ENCODE data around the gene ZMYND11. TPM values are rescaled to one million over a fixed set of nuclear protein-coding genes. Genes with fewer than 3 reads are reported as not detected.

The ZMYND11 gene
- polyA plus RNA-seq, 3 donors, result 7.0 to 11.8 (median 8.8) TPM

DNA sequence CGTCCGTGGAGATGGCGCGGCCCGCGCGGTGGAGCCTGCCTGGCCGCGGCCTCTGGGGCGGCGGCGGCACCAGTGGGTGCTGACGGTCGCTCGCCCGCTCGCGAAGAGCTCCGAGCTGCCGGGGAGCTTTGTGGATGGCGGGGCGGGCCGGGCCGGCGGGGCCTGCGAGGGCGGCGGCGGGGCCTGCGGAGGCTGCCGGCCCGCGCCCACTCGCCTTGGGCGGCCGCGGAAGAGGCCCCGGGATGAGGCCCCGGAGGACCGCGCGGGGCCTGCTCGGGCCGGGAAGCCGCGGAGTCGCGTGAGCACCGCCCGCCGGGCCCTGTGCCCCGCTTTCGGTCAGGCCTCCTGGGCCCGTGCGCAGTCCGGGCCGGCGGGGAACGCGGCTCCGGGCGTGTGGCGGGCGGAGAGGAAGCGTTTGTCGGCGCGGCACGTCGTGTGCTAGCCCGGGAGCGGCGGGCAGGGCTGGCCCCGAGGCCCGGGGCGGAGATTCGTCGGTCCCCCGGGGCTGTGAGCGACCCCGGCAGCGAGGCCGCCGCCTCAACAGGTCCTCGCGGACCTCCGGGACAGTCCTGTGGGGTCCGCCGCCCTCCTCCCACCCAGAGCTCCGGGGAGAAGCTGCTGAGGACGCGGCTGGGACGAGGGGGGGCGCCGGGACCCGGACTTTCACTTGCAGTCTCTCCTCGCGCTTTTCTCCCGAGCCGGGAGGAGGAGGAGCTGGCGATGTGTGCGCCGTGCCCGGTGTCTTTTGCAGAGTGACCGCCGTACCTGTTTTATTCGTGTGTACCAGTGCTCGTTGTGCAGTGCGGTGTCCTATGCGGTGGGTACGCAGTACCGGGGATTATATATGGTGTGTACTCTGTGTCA lies 578 bp downstream of the ZMYND11 start:
- Histone ChIP-seq H3K4me1 (ENCODE audit: control insufficient read depth in 1 of 2, insufficient read depth in 2 of 2, low read length in 2 of 2) (peaks cover 17 to 20% of the 10 kb centered on the region in 2 donors), H3K27ac (ENCODE audit: low read depth in 1 of 2, low read length in 2 of 2) (peak overlapping the region in 1 of 2 donors; percentile 65), H4K20me1 (ENCODE audit: insufficient read depth, low read length) (peaks cover 17% of the 10 kb centered on the region), H2AFZ (ENCODE audit: insufficient read depth, low read depth, low read length, poor library complexity, severe bottlenecking) (peak overlapping the region; percentile 85), H3K4me2 (replicated peaks; ENCODE audit: extremely low read depth, low read length, poor library complexity, severe bottlenecking) (peak overlapping the region; percentile 84), H3K9me3 (replicated peaks in 1 of 2; ENCODE audit: control insufficient read depth in 1 of 2, insufficient read depth in 1 of 2, low read length in 2 of 2) (peaks cover 0 to 6% of the 10 kb centered on the region in 2 donors), H3K4me3 (replicated peaks in 1 of 3; ENCODE audit: low read depth in 2 of 3, low read length in 3 of 3) (peak overlapping the region; percentile 76 to 88 (median 80)), H3K36me3 (replicated peaks in 1 of 2; ENCODE audit: control insufficient read depth in 1 of 2, insufficient read depth in 2 of 2, low read length in 2 of 2) (no peaks in the 10 kb centered on the region), H3K27me3 (ENCODE audit: control insufficient read depth in 2 of 2, insufficient read depth in 2 of 2, low read length in 2 of 2) (peaks cover 29 to 32% of the 10 kb centered on the region in 2 donors), H3K9ac (ENCODE audit: insufficient read depth, low read length, poor library complexity, severe bottlenecking) (peak overlapping the region; percentile 79), H3K79me2 (ENCODE audit: insufficient read depth, low read length) (peaks cover 50% of the 10 kb centered on the region)
- peaks cover 0 to 4% of the 10 kb centered on the region in 2 donors for H3K36me3 Mint-ChIP-seq
- H3K4me3 Mint-ChIP-seq, result peak overlapping the region; percentile 86 to 91
- H3K27me3 Mint-ChIP-seq (ENCODE audit: low read depth in 3 of 3), result peaks cover 30 to 38% (median 34%) of the 10 kb centered on the region in 3 donors
- peaks cover 24% of the 10 kb centered on the region for H3K4me1 Mint-ChIP-seq
- TF ChIP-seq CTCF (IDR thresholded peaks at IDR 0.05), result no peak
- H3K9me3 Mint-ChIP-seq, result peaks cover 0 to 3% (median 0%) of the 10 kb centered on the region in 7 donors
- intact Hi-C loops (cut with micrococcal nuclease), result no loop called here
- DNase-seq, result peak in 2 of 3 donors; percentile 21 to 47
- WGBS (ENCODE audit: insufficient coverage), result under 1% methylated on average over 106 of the region's 112 CpGs
- H3K27ac Mint-ChIP-seq, result peak overlapping the region in 3 of 7 donors; percentile 58 to 80 (median 62)

DNA sequence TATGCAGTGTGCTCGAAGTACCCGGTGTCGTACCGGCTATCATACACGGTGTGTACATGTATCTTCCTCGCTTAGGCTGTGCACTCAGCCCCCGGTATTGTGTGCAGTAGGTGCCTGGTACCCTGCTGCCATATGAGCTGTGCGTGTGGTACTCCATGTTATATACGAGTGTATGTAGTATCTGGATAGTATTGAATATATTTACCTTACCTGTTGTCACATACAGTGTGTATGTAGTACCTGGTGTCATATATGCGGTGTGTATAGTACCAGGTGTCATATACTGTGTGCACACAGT lies 1.2 kb downstream of the ZMYND11 start:
- Histone ChIP-seq H3K9me3 (replicated peaks in 1 of 2; ENCODE audit: control insufficient read depth in 1 of 2, insufficient read depth in 1 of 2, low read length in 2 of 2) (peaks cover 0 to 6% of the 10 kb centered on the region in 2 donors), H3K4me1 (ENCODE audit: control insufficient read depth in 1 of 2, insufficient read depth in 2 of 2, low read length in 2 of 2) (peaks cover 17 to 20% of the 10 kb centered on the region in 2 donors), H3K4me3 (replicated peaks in 1 of 3; ENCODE audit: low read depth in 2 of 3, low read length in 3 of 3) (peak overlapping the region; percentile 76 to 88 (median 80)), H3K79me2 (ENCODE audit: insufficient read depth, low read length) (peaks cover 55% of the 10 kb centered on the region), H3K9ac (ENCODE audit: insufficient read depth, low read length, poor library complexity, severe bottlenecking) (peak overlapping the region; percentile 79), H3K36me3 (replicated peaks in 1 of 2; ENCODE audit: control insufficient read depth in 1 of 2, insufficient read depth in 2 of 2, low read length in 2 of 2) (no peaks in the 10 kb centered on the region), H3K27ac (ENCODE audit: low read depth in 1 of 2, low read length in 2 of 2) (peak overlapping the region in 1 of 2 donors; percentile 65), H4K20me1 (ENCODE audit: insufficient read depth, low read length) (peaks cover 22% of the 10 kb centered on the region), H2AFZ (ENCODE audit: insufficient read depth, low read depth, low read length, poor library complexity, severe bottlenecking) (peak overlapping the region; percentile 85), H3K27me3 (ENCODE audit: control insufficient read depth in 2 of 2, insufficient read depth in 2 of 2, low read length in 2 of 2) (peaks cover 26 to 28% of the 10 kb centered on the region in 2 donors), H3K4me2 (replicated peaks; ENCODE audit: extremely low read depth, low read length, poor library complexity, severe bottlenecking) (peak overlapping the region; percentile 84)
- H3K36me3 Mint-ChIP-seq, result peaks cover 0 to 4% of the 10 kb centered on the region in 2 donors
- TF ChIP-seq CTCF (IDR thresholded peaks at IDR 0.05), result no peak
- peak overlapping the region; percentile 86 to 91 for H3K4me3 Mint-ChIP-seq
- H3K27me3 Mint-ChIP-seq (ENCODE audit: low read depth in 3 of 3), result peaks cover 29 to 33% (median 31%) of the 10 kb centered on the region in 3 donors
- peaks cover 0 to 3% (median 0%) of the 10 kb centered on the region in 7 donors for H3K9me3 Mint-ChIP-seq
- intact Hi-C loops (cut with micrococcal nuclease), result no loop called here
- peaks cover 24% of the 10 kb centered on the region for H3K4me1 Mint-ChIP-seq
- no peak for DNase-seq
- H3K27ac Mint-ChIP-seq, result peak overlapping the region in 3 of 7 donors; percentile 58 to 80 (median 62)
- WGBS (ENCODE audit: insufficient coverage), result 4% methylated on average over 8 of the region's 10 CpGs
